Smooth muscle cell (in vitro differentiated cells): ENCODE data around the gene CDCP2. TPM values are rescaled to one million over a fixed set of nuclear protein-coding genes. Genes with fewer than 3 reads are reported as not detected.

Source experiments
- DNase-seq: peaks from one replicate; lab custom pipeline; 2025; ENCODE audit not compliant: unreplicated experiment; lab: John Stamatoyannopoulos, UW
- H2AFZ ChIP-seq: fragments of 200-600 bp; sonication (generic); 2 replicates; pipeline ENCODE4 v1.6.0; 2016; ENCODE audit warnings: antibody characterized with exemption, low read depth, mild to moderate bottlenecking
- H3F3A ChIP-seq: fragments of 200-600 bp; sonication (generic); 2 replicates; pipeline ENCODE4 v1.6.0; 2017; ENCODE audit warnings: antibody characterized with exemption, low read depth
- H3K27ac ChIP-seq: fragments of 200-600 bp; sonication (generic); 2 replicates; pipeline ENCODE4 v1.5.1; 2016; ENCODE audit warnings: low read depth, mild to moderate bottlenecking
- H3K27me3 ChIP-seq: fragments of 200-600 bp; sonication (generic); 2 replicates; pipeline ENCODE4 v1.6.1; 2016; ENCODE audit warnings: low read depth, mild to moderate bottlenecking
- H3K36me3 ChIP-seq: fragments of 200-600 bp; sonication (generic); 2 replicates; pipeline ENCODE4 v1.5.1; 2016; ENCODE audit warnings: low read depth
- H3K4me1 ChIP-seq: fragments of 200-600 bp; sonication (generic); 2 replicates; pipeline ENCODE4 v1.5.1; 2016; ENCODE audit warnings: low read depth
- H3K4me2 ChIP-seq: fragments of 200-600 bp; sonication (generic); 2 replicates; pipeline ENCODE4 v1.6.0; 2016; ENCODE audit warnings: mild to moderate bottlenecking
- H3K4me3 ChIP-seq: fragments of 200-600 bp; sonication (generic); 2 replicates; pipeline ENCODE4 v1.5.1; 2016; ENCODE audit warnings: mild to moderate bottlenecking
- H3K79me2 ChIP-seq: fragments of 200-600 bp; sonication (generic); 2 replicates; pipeline ENCODE4 v1.6.0; 2016; ENCODE audit warnings: low read depth, mild to moderate bottlenecking
- H3K9ac ChIP-seq: fragments of 200-600 bp; sonication (generic); 2 replicates; pipeline ENCODE4 v1.6.0; 2016; ENCODE audit warnings: low read depth
- H3K9me3 ChIP-seq: fragments of 200-600 bp; sonication (generic); replicated peaks from 2 replicates; pipeline ENCODE4 v1.5.1; 2016; ENCODE audit warnings: low read depth
- H4K20me1 ChIP-seq: fragments of 200-600 bp; sonication (generic); 2 replicates; pipeline ENCODE4 v1.6.0; 2016; ENCODE audit warnings: low read depth
- WGBS: methylation state at CpG from one replicate; pipeline ENCODE4 v1.1.7; 2016; ENCODE audit warnings: low lambda C conversion rate; 5-methylcytosine and 5-hydroxymethylcytosine counted together
- polyA plus RNA-seq: library from polyadenylated mRNA; unstranded; fragments of >200 nt; fragmentation: Nextera tagmentation; extraction: Ambion mirVana; gene quantifications from 2 replicates; pipeline ENCODE4 v1.2.1, GENCODE V29; 2016
- small RNA-seq: library from RNA; depleted of rRNA; stranded (forward); fragments of <200 nt; gene quantifications from one replicate; pipeline ENCODE3, GENCODE V24; 2014
- total RNA-seq: library from RNA; depleted of rRNA; stranded (reverse); fragments of >200 nt; gene quantifications from 2 replicates; pipeline ENCODE4 v1.2.3, GENCODE V29; 2014
- TF ChIP-seq, protein P1 (sequence below): fragments of 200-600 bp; sonication (generic); IDR thresholded peaks from 2 replicates; pipeline ENCODE4 v1.5.1; 2017; ENCODE audit warnings: borderline replicate concordance, mild to moderate bottlenecking, antibody characterized with exemption; ENCODE audit not compliant: insufficient read depth, poor library complexity, severe bottlenecking

CDCP2 gene
- total and polyA plus RNA-seq, 2 experiments from 2014 or later: not detected

DNA sequence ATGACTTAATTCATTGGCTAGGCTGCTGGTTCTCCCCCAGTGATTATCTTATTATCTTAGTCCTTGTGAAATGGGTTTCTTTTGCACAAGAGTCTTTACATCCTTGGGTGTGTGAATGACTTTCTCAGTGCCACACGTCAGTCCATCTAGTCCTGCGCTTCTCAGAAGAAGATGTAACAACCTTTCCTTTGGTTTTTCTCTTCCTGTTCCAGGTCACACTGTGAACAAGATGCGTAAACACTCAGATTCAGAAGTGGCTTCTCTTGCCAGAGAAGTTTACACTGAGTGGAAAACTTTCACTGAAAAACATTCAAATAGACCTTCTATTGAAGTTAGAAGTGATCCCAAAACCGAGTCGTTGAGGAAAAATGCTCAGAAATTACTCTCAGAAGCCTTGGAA is 64.4 kb downstream of the CDCP2 start:
- H3K27ac ChIP-seq: no peak overlapping the region
- no peaks in the 10 kb centered on the region for H3K4me1 ChIP-seq
- no peak for DNase-seq
- no peaks in the 10 kb centered on the region for H4K20me1 ChIP-seq
- H3K27me3 ChIP-seq: no peaks in the 10 kb centered on the region
- WGBS: 91% methylated on average over 5 of the region's 5 CpGs
- no peaks in the 10 kb centered on the region for H3K36me3 ChIP-seq
- H3K9ac ChIP-seq: no peak overlapping the region
- TF ChIP-seq, protein P1, sequence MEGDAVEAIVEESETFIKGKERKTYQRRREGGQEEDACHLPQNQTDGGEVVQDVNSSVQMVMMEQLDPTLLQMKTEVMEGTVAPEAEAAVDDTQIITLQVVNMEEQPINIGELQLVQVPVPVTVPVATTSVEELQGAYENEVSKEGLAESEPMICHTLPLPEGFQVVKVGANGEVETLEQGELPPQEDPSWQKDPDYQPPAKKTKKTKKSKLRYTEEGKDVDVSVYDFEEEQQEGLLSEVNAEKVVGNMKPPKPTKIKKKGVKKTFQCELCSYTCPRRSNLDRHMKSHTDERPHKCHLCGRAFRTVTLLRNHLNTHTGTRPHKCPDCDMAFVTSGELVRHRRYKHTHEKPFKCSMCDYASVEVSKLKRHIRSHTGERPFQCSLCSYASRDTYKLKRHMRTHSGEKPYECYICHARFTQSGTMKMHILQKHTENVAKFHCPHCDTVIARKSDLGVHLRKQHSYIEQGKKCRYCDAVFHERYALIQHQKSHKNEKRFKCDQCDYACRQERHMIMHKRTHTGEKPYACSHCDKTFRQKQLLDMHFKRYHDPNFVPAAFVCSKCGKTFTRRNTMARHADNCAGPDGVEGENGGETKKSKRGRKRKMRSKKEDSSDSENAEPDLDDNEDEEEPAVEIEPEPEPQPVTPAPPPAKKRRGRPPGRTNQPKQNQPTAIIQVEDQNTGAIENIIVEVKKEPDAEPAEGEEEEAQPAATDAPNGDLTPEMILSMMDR: no peak
- no peaks in the 10 kb centered on the region for H3K9me3 ChIP-seq
- H3K79me2 ChIP-seq: no peaks in the 10 kb centered on the region
- no peak overlapping the region for H3K4me3 ChIP-seq
- no peak overlapping the region for H3K4me2 ChIP-seq
- no peaks in the 10 kb centered on the region for H3F3A ChIP-seq
- H2AFZ ChIP-seq: no peak overlapping the region

DNA sequence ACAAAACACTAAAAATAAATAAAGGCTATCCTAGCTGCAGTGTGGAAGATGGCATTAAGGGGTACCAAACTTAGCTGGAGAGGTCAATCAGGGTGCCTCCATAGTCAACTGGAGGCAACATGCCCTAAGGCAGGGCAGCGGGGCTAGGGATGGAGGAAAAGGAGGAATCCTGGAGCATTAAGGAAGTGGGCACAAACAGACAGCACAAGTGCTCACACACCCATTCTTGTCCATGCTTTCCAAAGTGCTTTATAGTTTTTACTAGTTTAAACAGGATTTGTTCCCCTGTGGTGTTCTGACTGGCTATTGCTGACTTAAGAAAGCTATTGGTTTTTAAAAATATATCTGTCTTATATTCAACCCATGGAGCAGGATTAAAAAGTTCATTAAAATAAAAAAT is 66.0 kb downstream of the CDCP2 start:
- TF ChIP-seq, protein P1: no peak
- Histone ChIP-seq H3K79me2 (no peaks in the 10 kb centered on the region), H2AFZ (no peak overlapping the region), H4K20me1 (no peaks in the 10 kb centered on the region), H3K9me3 (no peaks in the 10 kb centered on the region), H3K36me3 (no peaks in the 10 kb centered on the region), H3K27me3 (no peaks in the 10 kb centered on the region), H3K4me1 (no peaks in the 10 kb centered on the region), H3K4me2 (no peak overlapping the region), H3K9ac (no peak overlapping the region), H3K27ac (no peak overlapping the region), H3F3A (no peaks in the 10 kb centered on the region), H3K4me3 (no peak overlapping the region)
- no peak for DNase-seq
- 92% methylated on average over 1 of the region's 1 CpG for WGBS

DNA sequence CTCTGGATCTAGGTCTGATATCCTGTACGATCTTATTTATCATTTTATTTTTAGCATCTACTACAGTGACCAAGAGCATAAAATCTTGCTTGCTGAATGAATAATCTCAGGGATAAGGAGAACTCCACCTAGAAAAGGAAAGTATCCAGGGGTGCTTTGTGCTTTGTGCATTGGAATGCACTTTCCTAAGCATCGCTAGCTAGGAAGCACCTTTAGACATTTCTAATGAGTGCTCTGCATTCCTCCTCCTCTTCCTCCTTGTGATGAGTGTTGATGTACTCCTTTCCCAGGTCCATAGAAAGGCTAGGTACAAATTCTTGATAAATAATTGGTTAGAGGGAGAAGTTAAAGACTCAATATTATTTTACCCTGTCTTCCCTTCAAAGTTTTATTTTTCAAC is 68.0 kb downstream of the CDCP2 start:
- Histone ChIP-seq H3K36me3 (no peaks in the 10 kb centered on the region), H3K9ac (no peak overlapping the region), H4K20me1 (no peaks in the 10 kb centered on the region), H2AFZ (no peak overlapping the region), H3F3A (no peaks in the 10 kb centered on the region), H3K4me2 (no peak overlapping the region), H3K27ac (no peak overlapping the region), H3K4me3 (no peak overlapping the region), H3K9me3 (no peaks in the 10 kb centered on the region), H3K4me1 (no peaks in the 10 kb centered on the region), H3K27me3 (no peaks in the 10 kb centered on the region), H3K79me2 (no peaks in the 10 kb centered on the region)
- TF ChIP-seq, protein P1: no peak
- WGBS: 98% methylated on average over 2 of the region's 2 CpGs
- no peak for DNase-seq

Small RNAs within 50 kb of the gene (small RNA-seq; reads per million reads assigned to genes)
- gene AL353898.1: not detected
- gene AL353898.2: not detected

Other genes with a start within 250 kb of the CDCP2 start
- 23.3 and 27.4 TPM in 2 replicates for gene IFT25, start 207.3 kb downstream of the CDCP2 start, total RNA-seq
- 45.1 and 46.3 TPM in 2 replicates for gene IFT25, start 207.3 kb downstream of the CDCP2 start, polyA plus RNA-seq
- 36.5 and 56.2 TPM in 2 replicates for gene LRRC42, start 206.7 kb downstream of the CDCP2 start, total RNA-seq
- gene LRRC42, start 206.7 kb downstream of the CDCP2 start, polyA plus RNA-seq: 37.0 and 38.0 TPM in 2 replicates
- not detected in 2 replicates for gene LDLRAD1, start 134.8 kb downstream of the CDCP2 start, total RNA-seq
- not detected in 2 replicates for gene LDLRAD1, start 134.8 kb downstream of the CDCP2 start, polyA plus RNA-seq
- 358 and 402 TPM in 2 replicates for gene TMEM59, start 99.8 kb downstream of the CDCP2 start, total RNA-seq
- 427 and 444 TPM in 2 replicates for gene TMEM59, start 99.8 kb downstream of the CDCP2 start, polyA plus RNA-seq
- gene TCEANC2, start 99.4 kb downstream of the CDCP2 start, total RNA-seq: 2.1 and 4.9 TPM in 2 replicates
- 2.3 and 4.6 TPM in 2 replicates for gene TCEANC2, start 99.4 kb downstream of the CDCP2 start, polyA plus RNA-seq
- 1.3 and 1.5 TPM in 2 replicates for gene CYB5RL, start 47.0 kb upstream of the CDCP2 start, total RNA-seq
- gene CYB5RL, start 47.0 kb upstream of the CDCP2 start, polyA plus RNA-seq: 3.2 and 3.8 TPM in 2 replicates
- 70.9 and 85.5 TPM in 2 replicates for gene MRPL37, start 47.2 kb upstream of the CDCP2 start, total RNA-seq
- gene MRPL37, start 47.2 kb upstream of the CDCP2 start, polyA plus RNA-seq: 96.4 and 100.0 TPM in 2 replicates